Neural cell (in vitro differentiated cells): ENCODE results near the gene FBXL20. TPM values are rescaled to one million over a fixed set of nuclear protein-coding genes. Genes with fewer than 3 reads are reported as not detected.

Source experiments
- H2AFZ ChIP-seq: fragments of 200-600, 300-800 bp; sonication (generic), shearing (Covaris generic); 2 replicates; pipeline ENCODE4 v1.6.0; 2014; ENCODE audit warnings: low read depth, mild to moderate bottlenecking, antibody characterized with exemption, low read length, moderate library complexity
- H3F3A ChIP-seq: fragments of 200-600 bp; shearing (Covaris generic); 2 replicates; pipeline ENCODE4 v1.6.1; 2016; ENCODE audit warnings: mild to moderate bottlenecking, moderate library complexity, mixed read lengths, antibody characterized with exemption, low read length; ENCODE audit not compliant: insufficient read depth, poor library complexity, severe bottlenecking
- H3K27ac ChIP-seq: fragments of 200-600, 300-800 bp; sonication (generic), shearing (Covaris generic); 2 replicates; pipeline ENCODE4 v1.5.1; 2014; ENCODE audit warnings: mild to moderate bottlenecking, low read length, moderate library complexity
- H3K27me3 ChIP-seq: fragments of 300-800, 200-600 bp; sonication (generic), shearing (Covaris generic); 2 replicates; pipeline ENCODE4 v1.6.0; 2014; ENCODE audit warnings: mild to moderate bottlenecking, low read depth, low read length, moderate library complexity; ENCODE audit not compliant: insufficient read depth
- H3K36me3 ChIP-seq: fragments of 300-800, 200-600 bp; sonication (generic), shearing (Covaris generic); 2 replicates; pipeline ENCODE4 v1.5.1; 2014; ENCODE audit warnings: mild to moderate bottlenecking, antibody characterized with exemption, low read length, moderate library complexity; ENCODE audit not compliant: insufficient read depth
- H3K4me2 ChIP-seq: fragments of 300-800, 200-600 bp; sonication (generic), shearing (Covaris generic); 2 replicates; pipeline ENCODE4 v1.6.0; 2014; ENCODE audit warnings: mild to moderate bottlenecking, low read length
- H3K4me3 ChIP-seq: fragments of 300-800, 200-600 bp; sonication (generic), shearing (Covaris generic); 2 replicates; pipeline ENCODE4 v1.5.1; 2014; ENCODE audit warnings: mild to moderate bottlenecking, low read length, moderate library complexity
- H3K79me2 ChIP-seq: fragments of 200-600 bp; shearing (Covaris generic); replicated peaks from 2 replicates; pipeline ENCODE4 v1.6.0; 2014; ENCODE audit warnings: mild to moderate bottlenecking, low read length, moderate library complexity; ENCODE audit not compliant: insufficient read depth
- H3K9ac ChIP-seq: fragments of 300-800, 200-600 bp; sonication (generic), shearing (Covaris generic); 2 replicates; pipeline ENCODE4 v1.6.1; 2016; ENCODE audit warnings: mild to moderate bottlenecking, low read length, mixed read lengths
- H3K9me2 ChIP-seq: fragments of 200-600 bp; shearing (Covaris generic); 2 replicates; pipeline ENCODE4 v1.6.1; 2016; ENCODE audit warnings: mild to moderate bottlenecking, low read length, mixed read lengths; ENCODE audit not compliant: insufficient read depth
- H3K9me3 ChIP-seq: fragments of 200-600, 300-800 bp; sonication (generic), shearing (Covaris generic); 2 replicates; pipeline ENCODE4 v1.6.1; 2016; ENCODE audit warnings: mild to moderate bottlenecking, mixed run types, low read length, moderate library complexity, mixed read lengths
- H4K20me1 ChIP-seq: fragments of 200-600 bp; shearing (Covaris generic); 2 replicates; pipeline ENCODE4 v1.6.1; 2016; ENCODE audit warnings: mild to moderate bottlenecking, mixed run types; ENCODE audit not compliant: insufficient read depth
- CTCF ChIP-seq: fragments of 450-650 bp; IDR thresholded peaks from 2 replicates; pipeline ENCODE4 v1.5.1; 2014; ENCODE audit warnings: antibody characterized with exemption, mild to moderate bottlenecking, moderate library complexity; ENCODE audit not compliant: poor library complexity, severe bottlenecking
- EP300 ChIP-seq: fragments of 450-650 bp; conservative IDR thresholded peaks from 2 replicates; pipeline ENCODE4 v1.6.1; 2014; ENCODE audit warnings: antibody characterized with exemption, mild to moderate bottlenecking, moderate library complexity; ENCODE audit not compliant: poor library complexity, severe bottlenecking
- EZH2 ChIP-seq: fragments of 200-600, 300-800 bp; shearing (Covaris generic), sonication (generic); IDR thresholded peaks from 2 replicates; pipeline ENCODE4 v1.6.1; 2014; ENCODE audit warnings: antibody characterized with exemption, low read length, borderline replicate concordance, mild to moderate bottlenecking; ENCODE audit not compliant: insufficient read depth, poor library complexity, severe bottlenecking
- MXI1 ChIP-seq: fragments of 450-650 bp; conservative IDR thresholded peaks from 2 replicates; pipeline ENCODE4 v1.6.1; 2014; ENCODE audit warnings: antibody characterized with exemption, mild to moderate bottlenecking; ENCODE audit not compliant: poor library complexity, severe bottlenecking
- POLR2AphosphoS5 ChIP-seq: IDR thresholded peaks from 2 replicates; pipeline ENCODE4 v1.6.1; 2012
- RAD21 ChIP-seq: fragments of 450-650 bp; conservative IDR thresholded peaks from 2 replicates; pipeline ENCODE4 v1.6.1; 2014; ENCODE audit warnings: antibody characterized with exemption, mild to moderate bottlenecking, moderate library complexity
- REST ChIP-seq: IDR thresholded peaks from 2 replicates; pipeline ENCODE4 v1.6.1; 2012; ENCODE audit warnings: borderline replicate concordance
- SMC3 ChIP-seq: fragments of 450-650 bp; conservative IDR thresholded peaks from 2 replicates; pipeline ENCODE4 v1.6.1; 2014; ENCODE audit warnings: antibody characterized with exemption, mild to moderate bottlenecking, moderate library complexity; ENCODE audit not compliant: poor library complexity
- TAF1 ChIP-seq: IDR thresholded peaks from 2 replicates; pipeline ENCODE4 v1.6.1; 2012; ENCODE audit warnings: low read depth
- polyA plus RNA-seq: library from polyadenylated mRNA; depleted of rRNA; stranded (reverse); fragments of >200 nt; gene quantifications from 2 replicates; pipeline ENCODE4 v1.2.3, GENCODE V29; 2014

Gene FBXL20
- polyA plus RNA-seq, 1 donor from 2014 or later: 12.0 TPM

- no peaks in the 10 kb centered on the region for H3K79me2 ChIP-seq
- H2AFZ ChIP-seq: no peak overlapping the region
- no peaks in the 10 kb centered on the region for H3F3A ChIP-seq
- TF ChIP-seq EP300 (no peak), RAD21 (no peak), POLR2AphosphoS5 (no peak), SMC3 (no peak), EZH2 (no peak), TAF1 (no peak), MXI1 (no peak), CTCF (no peak), REST (no peak)
- no peak overlapping the region for H3K4me3 ChIP-seq
- no peaks in the 10 kb centered on the region for H3K9me3 ChIP-seq
- H3K27ac ChIP-seq: no peak overlapping the region
- H3K9ac ChIP-seq: no peak overlapping the region
- no peaks in the 10 kb centered on the region for H3K36me3 ChIP-seq
- H3K4me2 ChIP-seq: no peak overlapping the region
- no peaks in the 10 kb centered on the region for H4K20me1 ChIP-seq
- H3K9me2 ChIP-seq: no peaks in the 10 kb centered on the region
- H3K27me3 ChIP-seq: peaks cover 10% of the 10 kb centered on the region
Observed at GRCh38 chr17:39212841-39213480, 188.5 kb downstream of the FBXL20 start.

DNA sequence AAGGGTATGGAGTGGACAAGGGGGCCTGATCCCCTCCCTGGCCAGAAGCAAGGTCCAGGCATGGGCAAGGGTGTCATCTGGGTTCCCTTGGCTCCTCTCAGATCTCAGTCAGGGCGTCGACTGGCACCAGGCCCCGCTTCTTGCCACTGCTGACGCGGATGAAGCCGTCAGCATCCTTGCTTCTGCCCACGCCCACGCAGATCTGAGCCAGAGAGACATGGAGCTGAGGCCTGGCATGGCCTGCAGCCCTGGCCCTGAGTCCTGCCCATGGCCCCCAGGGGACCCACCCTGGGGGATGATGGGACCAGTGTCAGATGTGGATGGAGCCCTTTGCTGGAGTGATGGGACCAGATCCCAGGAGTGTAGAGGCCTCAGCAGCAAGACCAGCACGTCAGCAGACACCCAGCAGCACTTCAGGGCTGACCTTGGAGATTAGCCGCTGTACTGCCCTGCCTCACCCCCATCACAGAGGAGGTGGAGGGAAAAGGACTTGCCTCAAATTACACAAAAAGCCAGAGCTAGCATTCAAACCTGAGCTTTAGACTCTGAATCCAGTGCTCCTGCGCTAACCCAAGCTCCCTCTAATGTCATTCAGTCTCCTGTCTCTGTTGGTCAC, 189.1 kb downstream of the FBXL20 start:
- TF ChIP-seq CTCF: no peak
- TF ChIP-seq EZH2: no peak
- TF ChIP-seq MXI1: no peak
- TF ChIP-seq RAD21: no peak
- TF ChIP-seq TAF1: no peak
- no peak for TF ChIP-seq EP300
- TF ChIP-seq SMC3: no peak
- no peaks in the 10 kb centered on the region for H3K9me3 ChIP-seq
- no peak overlapping the region for H2AFZ ChIP-seq
- H3K9ac ChIP-seq: no peak overlapping the region
- no peaks in the 10 kb centered on the region for H3K36me3 ChIP-seq
- H3K4me3 ChIP-seq: no peak overlapping the region
- no peaks in the 10 kb centered on the region for H3K79me2 ChIP-seq
- H3K4me2 ChIP-seq: no peak overlapping the region
- no peaks in the 10 kb centered on the region for H4K20me1 ChIP-seq
- H3K27me3 ChIP-seq: peaks cover 10% of the 10 kb centered on the region
- H3K9me2 ChIP-seq: no peaks in the 10 kb centered on the region
- no peaks in the 10 kb centered on the region for H3F3A ChIP-seq
- no peak overlapping the region for H3K27ac ChIP-seq
